Superior temporal gyrus (tissue), 1 donor: Measurements from ENCODE around the gene KRT74.

Source experiments
- DNase-seq: peaks from one replicate; pipeline ENCODE4 v3.0.0-alpha.2; 2016; ENCODE audit errors: extremely low spot score

KRT74 gene

DNA sequence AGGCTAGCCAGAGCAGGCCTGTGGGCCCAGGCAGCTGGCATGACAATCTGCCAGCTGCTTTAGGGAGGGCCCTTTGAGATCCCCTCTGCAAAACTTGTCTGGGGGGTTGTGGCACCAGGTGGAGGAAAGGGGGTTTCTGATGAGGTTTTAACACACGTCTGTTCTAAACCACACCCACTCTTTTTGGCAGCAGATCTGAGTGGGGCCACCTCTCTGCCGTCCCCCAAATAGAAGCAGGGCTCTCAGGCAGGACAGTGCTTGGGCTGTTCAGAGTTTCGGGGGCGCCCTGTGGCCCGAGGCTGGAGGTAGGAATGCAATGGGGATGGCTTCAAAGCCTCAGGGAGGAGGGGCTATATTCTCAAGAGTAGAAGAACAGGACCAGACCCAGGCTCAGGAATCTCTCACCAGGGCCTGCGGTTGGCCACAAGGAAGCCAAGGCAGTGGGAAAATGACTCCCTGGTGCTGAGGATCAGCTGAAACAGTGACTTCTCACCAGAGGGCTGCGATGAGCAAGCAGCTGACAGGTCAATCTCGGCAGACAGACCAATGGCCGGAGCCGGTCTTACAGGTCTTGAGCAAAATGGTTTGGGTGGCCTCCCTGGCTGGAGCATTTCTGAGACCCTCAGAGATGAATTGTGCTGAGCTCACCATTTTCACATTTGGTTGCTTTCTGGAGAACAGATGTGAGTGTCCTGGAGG lies 51.9 kb downstream of the KRT74 start:
- no peak for DNase-seq

GRCh38 chr12:52521175-52521567 lies 52.5 kb downstream of the KRT74 start:
- no peak for DNase-seq

DNA sequence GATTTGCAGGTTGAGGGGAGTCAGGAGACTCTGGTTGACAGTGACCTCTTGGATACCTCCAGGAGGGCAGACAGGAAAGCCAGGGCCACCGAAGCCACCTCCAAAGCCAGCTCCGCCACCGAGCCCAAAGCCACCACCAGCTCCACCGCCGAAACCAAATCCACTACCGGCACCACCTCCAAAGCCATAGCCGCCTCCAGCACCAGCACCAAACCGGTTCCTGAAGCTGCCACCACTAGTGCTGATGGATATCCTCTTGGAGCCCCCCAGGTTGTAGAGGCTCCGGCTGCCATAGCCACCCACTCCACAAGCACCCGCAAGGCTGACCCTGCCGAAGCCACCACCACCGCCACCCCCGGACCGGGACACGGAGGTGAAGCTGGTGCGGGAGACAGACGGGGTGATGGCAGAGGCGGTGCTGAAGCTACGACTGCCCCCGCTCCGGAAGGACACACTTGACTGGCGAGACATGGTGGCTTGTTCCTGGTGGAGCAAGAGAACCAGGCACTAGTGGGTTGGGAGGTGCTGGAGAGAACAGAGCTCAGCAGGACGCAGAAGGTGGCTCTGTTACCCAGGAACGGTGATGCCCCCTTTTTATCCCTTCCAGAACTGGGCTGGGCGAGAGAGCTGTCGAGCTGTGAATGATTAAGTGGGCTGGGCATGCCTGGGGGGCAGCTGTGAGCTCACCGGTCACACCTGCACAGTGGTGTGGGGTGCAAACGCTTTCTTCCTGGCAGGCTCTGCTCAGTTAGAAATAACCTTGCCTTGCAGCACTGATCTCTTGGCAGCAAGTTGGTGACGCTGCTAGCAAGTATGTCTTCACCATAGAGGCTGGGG lies 53.6 kb downstream of the KRT74 start, which contains the start of gene KRT5:
Gene KRT5 (minus strand): TSS at position 569 of the 837 bp plus-strand sequence. CDS start 98 bp downstream, at position 471.
- no peak for DNase-seq

DNA sequence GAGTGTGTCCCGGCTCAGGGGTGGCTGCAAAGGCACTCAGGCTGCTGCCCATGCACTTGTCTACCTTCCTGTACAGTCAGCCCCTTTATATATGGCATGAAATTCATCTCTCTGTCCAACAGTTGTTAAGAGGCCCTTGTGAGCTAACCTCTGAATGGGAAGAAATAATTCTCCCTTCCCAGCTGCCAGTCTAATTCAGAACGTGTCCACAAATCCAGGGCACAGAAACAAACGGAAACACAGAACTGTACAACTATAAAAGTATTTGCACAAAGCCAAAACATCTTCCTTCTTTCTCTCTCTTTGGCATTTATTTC lies 54.3 kb downstream of the KRT74 start:
- DNase-seq: no peak

DNA sequence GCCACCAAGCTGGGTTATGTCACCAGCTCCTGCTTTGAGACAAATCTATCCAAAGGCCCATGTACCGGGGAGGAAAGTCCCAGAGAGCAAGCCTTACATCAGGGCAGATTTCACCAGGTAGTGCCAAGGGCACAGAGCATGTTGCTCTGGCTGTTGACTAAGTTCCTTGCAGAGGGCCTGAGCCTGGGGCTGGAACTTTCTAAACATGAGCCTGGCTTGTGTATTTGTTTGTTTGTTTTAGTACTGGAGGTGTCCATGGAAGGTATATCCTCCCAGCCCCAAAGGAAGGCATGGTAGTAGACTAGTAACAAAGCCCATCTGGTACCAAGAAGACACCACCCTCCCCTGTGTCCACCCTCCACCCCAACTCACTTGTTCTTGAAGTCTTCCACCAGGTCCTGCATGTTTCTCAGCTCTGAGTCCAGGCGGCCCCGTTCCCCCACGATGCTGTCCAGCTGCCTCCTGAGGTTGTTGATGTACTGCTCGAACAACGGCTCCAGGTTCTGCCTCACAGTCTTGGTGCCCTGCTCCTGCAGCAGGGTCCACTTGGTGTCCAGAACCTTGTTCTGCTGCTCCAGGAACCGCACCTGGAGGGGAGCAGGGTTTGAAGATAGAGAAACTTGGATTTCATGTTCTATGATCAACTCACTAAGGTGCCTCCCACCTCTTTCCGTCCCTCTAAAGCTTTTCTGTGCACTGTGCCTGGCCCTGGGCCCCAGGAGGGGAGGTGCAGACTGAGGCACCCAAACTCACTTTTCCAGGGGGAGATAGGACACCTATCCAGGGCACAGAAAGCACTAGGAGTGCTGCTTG lies 54.9 kb downstream of the KRT74 start:
- DNase-seq: no peak

GRCh38 chr12:52517888-52518287 lies 55.8 kb downstream of the KRT74 start:
- no peak for DNase-seq

- DNase-seq: no peak
Measured at GRCh38 chr12:52517005-52517835, 56.4 kb downstream of the KRT74 start.

DNA sequence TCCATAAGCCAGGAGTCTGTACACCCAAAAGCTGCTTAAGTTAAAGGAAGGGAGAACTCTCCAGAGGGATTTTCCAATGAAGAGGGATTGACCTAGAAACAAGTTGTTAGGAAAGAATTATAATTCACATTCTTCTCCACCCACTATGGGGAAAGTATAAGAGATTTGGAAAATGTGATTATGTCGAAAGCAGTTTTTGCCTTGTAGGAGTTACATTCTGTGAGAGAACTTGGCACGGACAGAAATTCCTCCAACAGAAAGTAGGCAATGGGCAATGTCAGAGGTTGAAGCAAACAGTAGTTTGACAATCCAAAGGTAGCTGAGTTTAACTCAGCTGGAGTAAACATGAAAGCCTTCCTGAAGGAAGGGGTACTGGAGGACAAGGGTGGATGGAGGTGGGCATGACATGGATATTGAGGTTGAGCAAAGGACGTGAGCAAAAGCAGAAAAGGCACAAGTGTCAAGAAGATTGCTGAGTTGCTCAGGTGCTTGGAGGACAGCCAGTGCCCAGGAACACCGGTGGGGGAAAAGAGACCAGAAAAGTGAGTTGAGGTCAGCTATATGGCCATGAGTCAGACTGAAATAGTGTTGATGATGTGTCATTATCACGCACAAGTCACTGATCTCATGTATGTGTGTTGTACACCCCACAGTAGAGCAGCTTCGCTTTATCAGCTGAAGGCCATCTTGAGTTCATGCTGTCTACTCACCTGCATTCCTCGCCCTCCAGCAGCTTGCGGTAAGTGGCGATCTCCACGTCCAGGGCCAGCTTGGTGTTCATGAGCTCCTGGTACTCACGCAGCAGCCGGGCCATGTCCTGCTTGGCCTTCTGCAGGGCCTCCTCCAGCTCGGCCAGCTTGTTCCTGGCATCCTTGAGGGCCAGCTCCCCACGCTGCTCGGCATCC lies 57.5 kb downstream of the KRT74 start:
- DNase-seq: no peak
